Measurements from ENCODE around the gene METTL8.

GRCh38 chr2:171309455-171310286 is 124.1 kb downstream of the METTL8 start:
- TF ChIP-seq CTCF (IDR thresholded peaks at IDR 0.05) (no peak), POLR2A (IDR thresholded peaks at IDR 0.05) (no peak)
